GM19239 (cell line): ENCODE measurements around the gene PPM1F.
"Not testable (repeated sequence)": the region's sequence is repeated elsewhere in the genome, so short reads cannot be mapped to it uniquely, and the experiment has no call there.

Experiments used
- DNase-seq: peaks from one replicate; pipeline ENCODE4 v3.0.0; 2011; ENCODE audit warnings: low spot score; ENCODE audit not compliant: insufficient read length
- FAIRE-seq: peaks from 2 replicates; lab custom pipeline; 2011; peaks lifted over from hg19 to GRCh38; lab: Jason Lieb, UNC

Gene PPM1F

GRCh38 chr22:21923163-21923561, 29.5 kb downstream of the PPM1F start:
- DNase-seq (no peak), FAIRE-seq (no peak)

GRCh38 chr22:21922370-21923162, 30.1 kb downstream of the PPM1F start:
- no peak for FAIRE-seq
- no peak for DNase-seq

- FAIRE-seq (no peak), DNase-seq (no peak)
Observed at GRCh38 chr22:21921729-21922128, 30.9 kb downstream of the PPM1F start.

GRCh38 chr22:21921184-21921721, 31.4 kb downstream of the PPM1F start:
- FAIRE-seq (no peak), DNase-seq (no peak)

- FAIRE-seq = no peak
Observed at GRCh38 chr22:21920341-21921183, 32.1 kb downstream of the PPM1F start.

GRCh38 chr22:21919526-21920307, 32.9 kb downstream of the PPM1F start:
- FAIRE-seq (no peak), DNase-seq (no peak)

More at GRCh38 chr22:21920341-21921183, 32.1 kb downstream of the PPM1F start:
- no peak for DNase-seq

GRCh38 chr22:21918466-21919185, 34.0 kb downstream of the PPM1F start:
- FAIRE-seq (no peak), DNase-seq (no peak)

GRCh38 chr22:21917959-21918261, 34.7 kb downstream of the PPM1F start:
- FAIRE-seq (no peak), DNase-seq (no peak)

GRCh38 chr22:21917181-21917958, 35.3 kb downstream of the PPM1F start:
- DNase-seq = no peak
- FAIRE-seq = no peak

GRCh38 chr22:21916309-21916918, 36.2 kb downstream of the PPM1F start:
- no peak for FAIRE-seq
- no peak for DNase-seq

- DNase-seq = no peak
- FAIRE-seq = no peak
Observed at GRCh38 chr22:21915624-21916308, 36.9 kb downstream of the PPM1F start.

GRCh38 chr22:21914033-21914642, 38.5 kb downstream of the PPM1F start:
- FAIRE-seq, DNase-seq: not testable (repeated sequence)

GRCh38 chr22:21910367-21910766, 42.3 kb downstream of the PPM1F start:
- not testable (repeated sequence) for FAIRE-seq, DNase-seq

GRCh38 chr22:21909871-21910270, 42.8 kb downstream of the PPM1F start:
- DNase-seq = no peak
- FAIRE-seq = no peak

GRCh38 chr22:21907638-21908522, 44.8 kb downstream of the PPM1F start:
- no peak for DNase-seq
- FAIRE-seq = no peak

GRCh38 chr22:21905234-21905633, 47.4 kb downstream of the PPM1F start:
- DNase-seq, FAIRE-seq: not testable (repeated sequence)
